ENCODE measurements around the gene RHPN2. TPM values are rescaled to one million over a fixed set of nuclear protein-coding genes. Genes with fewer than 3 reads are reported as not detected.

The RHPN2 gene
- total and polyA plus RNA-seq, 2 experiments from 2014 or later, result 15.7 to 29.6 TPM

- no peak for TF ChIP-seq STAT1 (IDR thresholded peaks at IDR 0.05; ENCODE audit: unreplicated experiment)
- no peak for TF ChIP-seq JUNB (IDR thresholded peaks at IDR 0.05; ENCODE audit: unreplicated experiment)
- no peak for TF ChIP-seq ZNF114 (CRISPR knock-in tag; IDR thresholded peaks at IDR 0.05)
- TF ChIP-seq EZH2phosphoT487 (IDR thresholded peaks at IDR 0.05; ENCODE audit: unreplicated experiment), result no peak
- no peak for TF ChIP-seq NANOG (IDR thresholded peaks at IDR 0.05; ENCODE audit: borderline replicate concordance)
- no peak for TF ChIP-seq ZNF331 (CRISPR knock-in tag; IDR thresholded peaks at IDR 0.05; ENCODE audit: low read depth)
Measured at GRCh38 chr19:33040994-33041827, 23.5 kb downstream of the RHPN2 start (continued).

DNA sequence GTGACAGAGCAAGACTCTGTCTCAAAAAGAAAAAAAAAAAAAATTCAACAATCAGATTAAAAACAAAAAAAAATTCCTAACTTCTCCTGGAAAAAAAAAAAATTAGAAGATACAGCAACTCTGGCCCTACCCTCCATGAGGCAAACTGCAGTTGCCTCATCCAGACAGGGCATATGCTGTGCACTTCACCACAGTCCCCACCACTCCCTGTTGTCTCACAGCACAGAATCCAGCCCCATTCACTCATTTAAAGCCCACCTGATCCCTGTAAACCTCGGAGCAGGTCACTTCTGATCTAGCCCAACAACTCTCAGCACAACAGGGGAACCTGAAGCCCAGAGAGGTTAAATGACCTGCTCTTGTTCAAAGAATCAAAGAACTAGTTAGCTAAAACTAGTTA lies 24.9 kb downstream of the RHPN2 start:
- DNase-seq (ENCODE audit: low spot score), result no peak
- Histone ChIP-seq H3K36me3 (ENCODE audit: insufficient read depth) (0 out of 2 replicates have a peak, but pooled peaks cover 3% of the 10 kb centered on the region), H3K4me1 (ENCODE audit: insufficient read depth) (no peaks in the 10 kb centered on the region), H3K4me2 (no peak overlapping the region), H3K9me2 (ENCODE audit: insufficient read depth) (no peaks in the 10 kb centered on the region), H3K79me2 (replicated peaks; ENCODE audit: insufficient read depth) (peaks cover 30% of the 10 kb centered on the region), H3K27me3 (ENCODE audit: insufficient read depth) (no peaks in the 10 kb centered on the region), H3K27ac (ENCODE audit: low read depth) (no peak overlapping the region), H4K20me1 (replicated peaks; ENCODE audit: insufficient read depth) (no peaks in the 10 kb centered on the region; the same call in none of the 2 replicates), H2AFZ (no peak overlapping the region), H3K4me3 (no peak overlapping the region), H3F3A (replicated peaks; ENCODE audit: low read depth) (no peaks in the 10 kb centered on the region)
- Mint-ChIP-seq H3K4me1 (peaks cover 14% of the 10 kb centered on the region; the same call in 2 of the 3 replicates), H3K4me3 (no peak overlapping the region), H3K27ac (peak overlapping the region; percentile 52; the same call in 1 of the 2 replicates), H3K27me3 (ENCODE audit: insufficient read depth, low read depth, poor library complexity) (peaks cover 2% of the 10 kb centered on the region), H3K9me3 (peaks cover 17% of the 10 kb centered on the region), H3K36me3 (ENCODE audit: low read depth) (peaks cover 41% of the 10 kb centered on the region)
- ATAC-seq, result no peak
- TF ChIP-seq ZNF114 (CRISPR knock-in tag; IDR thresholded peaks at IDR 0.05) (no peak), JUNB (IDR thresholded peaks at IDR 0.05; ENCODE audit: unreplicated experiment) (no peak), STAT1 (IDR thresholded peaks at IDR 0.05; ENCODE audit: unreplicated experiment) (no peak), EZH2 (IDR thresholded peaks at IDR 0.05; ENCODE audit: low read depth, unreplicated experiment) (no peak), POLR2AphosphoS5 (IDR thresholded peaks at IDR 0.05; ENCODE audit: low read depth) (no peak), ZNF331 (CRISPR knock-in tag; IDR thresholded peaks at IDR 0.05; ENCODE audit: low read depth) (no peak), NANOG (IDR thresholded peaks at IDR 0.05; ENCODE audit: borderline replicate concordance) (no peak)
- TF ChIP-seq, protein P1, sequence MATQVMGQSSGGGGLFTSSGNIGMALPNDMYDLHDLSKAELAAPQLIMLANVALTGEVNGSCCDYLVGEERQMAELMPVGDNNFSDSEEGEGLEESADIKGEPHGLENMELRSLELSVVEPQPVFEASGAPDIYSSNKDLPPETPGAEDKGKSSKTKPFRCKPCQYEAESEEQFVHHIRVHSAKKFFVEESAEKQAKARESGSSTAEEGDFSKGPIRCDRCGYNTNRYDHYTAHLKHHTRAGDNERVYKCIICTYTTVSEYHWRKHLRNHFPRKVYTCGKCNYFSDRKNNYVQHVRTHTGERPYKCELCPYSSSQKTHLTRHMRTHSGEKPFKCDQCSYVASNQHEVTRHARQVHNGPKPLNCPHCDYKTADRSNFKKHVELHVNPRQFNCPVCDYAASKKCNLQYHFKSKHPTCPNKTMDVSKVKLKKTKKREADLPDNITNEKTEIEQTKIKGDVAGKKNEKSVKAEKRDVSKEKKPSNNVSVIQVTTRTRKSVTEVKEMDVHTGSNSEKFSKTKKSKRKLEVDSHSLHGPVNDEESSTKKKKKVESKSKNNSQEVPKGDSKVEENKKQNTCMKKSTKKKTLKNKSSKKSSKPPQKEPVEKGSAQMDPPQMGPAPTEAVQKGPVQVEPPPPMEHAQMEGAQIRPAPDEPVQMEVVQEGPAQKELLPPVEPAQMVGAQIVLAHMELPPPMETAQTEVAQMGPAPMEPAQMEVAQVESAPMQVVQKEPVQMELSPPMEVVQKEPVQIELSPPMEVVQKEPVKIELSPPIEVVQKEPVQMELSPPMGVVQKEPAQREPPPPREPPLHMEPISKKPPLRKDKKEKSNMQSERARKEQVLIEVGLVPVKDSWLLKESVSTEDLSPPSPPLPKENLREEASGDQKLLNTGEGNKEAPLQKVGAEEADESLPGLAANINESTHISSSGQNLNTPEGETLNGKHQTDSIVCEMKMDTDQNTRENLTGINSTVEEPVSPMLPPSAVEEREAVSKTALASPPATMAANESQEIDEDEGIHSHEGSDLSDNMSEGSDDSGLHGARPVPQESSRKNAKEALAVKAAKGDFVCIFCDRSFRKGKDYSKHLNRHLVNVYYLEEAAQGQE (IDR thresholded peaks at IDR 0.05; ENCODE audit: unreplicated experiment), result no peak
- TF ChIP-seq, protein P2, sequence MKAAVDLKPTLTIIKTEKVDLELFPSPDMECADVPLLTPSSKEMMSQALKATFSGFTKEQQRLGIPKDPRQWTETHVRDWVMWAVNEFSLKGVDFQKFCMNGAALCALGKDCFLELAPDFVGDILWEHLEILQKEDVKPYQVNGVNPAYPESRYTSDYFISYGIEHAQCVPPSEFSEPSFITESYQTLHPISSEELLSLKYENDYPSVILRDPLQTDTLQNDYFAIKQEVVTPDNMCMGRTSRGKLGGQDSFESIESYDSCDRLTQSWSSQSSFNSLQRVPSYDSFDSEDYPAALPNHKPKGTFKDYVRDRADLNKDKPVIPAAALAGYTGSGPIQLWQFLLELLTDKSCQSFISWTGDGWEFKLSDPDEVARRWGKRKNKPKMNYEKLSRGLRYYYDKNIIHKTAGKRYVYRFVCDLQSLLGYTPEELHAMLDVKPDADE (IDR thresholded peaks at IDR 0.05), result no peak
- TF ChIP-seq, protein P3, sequence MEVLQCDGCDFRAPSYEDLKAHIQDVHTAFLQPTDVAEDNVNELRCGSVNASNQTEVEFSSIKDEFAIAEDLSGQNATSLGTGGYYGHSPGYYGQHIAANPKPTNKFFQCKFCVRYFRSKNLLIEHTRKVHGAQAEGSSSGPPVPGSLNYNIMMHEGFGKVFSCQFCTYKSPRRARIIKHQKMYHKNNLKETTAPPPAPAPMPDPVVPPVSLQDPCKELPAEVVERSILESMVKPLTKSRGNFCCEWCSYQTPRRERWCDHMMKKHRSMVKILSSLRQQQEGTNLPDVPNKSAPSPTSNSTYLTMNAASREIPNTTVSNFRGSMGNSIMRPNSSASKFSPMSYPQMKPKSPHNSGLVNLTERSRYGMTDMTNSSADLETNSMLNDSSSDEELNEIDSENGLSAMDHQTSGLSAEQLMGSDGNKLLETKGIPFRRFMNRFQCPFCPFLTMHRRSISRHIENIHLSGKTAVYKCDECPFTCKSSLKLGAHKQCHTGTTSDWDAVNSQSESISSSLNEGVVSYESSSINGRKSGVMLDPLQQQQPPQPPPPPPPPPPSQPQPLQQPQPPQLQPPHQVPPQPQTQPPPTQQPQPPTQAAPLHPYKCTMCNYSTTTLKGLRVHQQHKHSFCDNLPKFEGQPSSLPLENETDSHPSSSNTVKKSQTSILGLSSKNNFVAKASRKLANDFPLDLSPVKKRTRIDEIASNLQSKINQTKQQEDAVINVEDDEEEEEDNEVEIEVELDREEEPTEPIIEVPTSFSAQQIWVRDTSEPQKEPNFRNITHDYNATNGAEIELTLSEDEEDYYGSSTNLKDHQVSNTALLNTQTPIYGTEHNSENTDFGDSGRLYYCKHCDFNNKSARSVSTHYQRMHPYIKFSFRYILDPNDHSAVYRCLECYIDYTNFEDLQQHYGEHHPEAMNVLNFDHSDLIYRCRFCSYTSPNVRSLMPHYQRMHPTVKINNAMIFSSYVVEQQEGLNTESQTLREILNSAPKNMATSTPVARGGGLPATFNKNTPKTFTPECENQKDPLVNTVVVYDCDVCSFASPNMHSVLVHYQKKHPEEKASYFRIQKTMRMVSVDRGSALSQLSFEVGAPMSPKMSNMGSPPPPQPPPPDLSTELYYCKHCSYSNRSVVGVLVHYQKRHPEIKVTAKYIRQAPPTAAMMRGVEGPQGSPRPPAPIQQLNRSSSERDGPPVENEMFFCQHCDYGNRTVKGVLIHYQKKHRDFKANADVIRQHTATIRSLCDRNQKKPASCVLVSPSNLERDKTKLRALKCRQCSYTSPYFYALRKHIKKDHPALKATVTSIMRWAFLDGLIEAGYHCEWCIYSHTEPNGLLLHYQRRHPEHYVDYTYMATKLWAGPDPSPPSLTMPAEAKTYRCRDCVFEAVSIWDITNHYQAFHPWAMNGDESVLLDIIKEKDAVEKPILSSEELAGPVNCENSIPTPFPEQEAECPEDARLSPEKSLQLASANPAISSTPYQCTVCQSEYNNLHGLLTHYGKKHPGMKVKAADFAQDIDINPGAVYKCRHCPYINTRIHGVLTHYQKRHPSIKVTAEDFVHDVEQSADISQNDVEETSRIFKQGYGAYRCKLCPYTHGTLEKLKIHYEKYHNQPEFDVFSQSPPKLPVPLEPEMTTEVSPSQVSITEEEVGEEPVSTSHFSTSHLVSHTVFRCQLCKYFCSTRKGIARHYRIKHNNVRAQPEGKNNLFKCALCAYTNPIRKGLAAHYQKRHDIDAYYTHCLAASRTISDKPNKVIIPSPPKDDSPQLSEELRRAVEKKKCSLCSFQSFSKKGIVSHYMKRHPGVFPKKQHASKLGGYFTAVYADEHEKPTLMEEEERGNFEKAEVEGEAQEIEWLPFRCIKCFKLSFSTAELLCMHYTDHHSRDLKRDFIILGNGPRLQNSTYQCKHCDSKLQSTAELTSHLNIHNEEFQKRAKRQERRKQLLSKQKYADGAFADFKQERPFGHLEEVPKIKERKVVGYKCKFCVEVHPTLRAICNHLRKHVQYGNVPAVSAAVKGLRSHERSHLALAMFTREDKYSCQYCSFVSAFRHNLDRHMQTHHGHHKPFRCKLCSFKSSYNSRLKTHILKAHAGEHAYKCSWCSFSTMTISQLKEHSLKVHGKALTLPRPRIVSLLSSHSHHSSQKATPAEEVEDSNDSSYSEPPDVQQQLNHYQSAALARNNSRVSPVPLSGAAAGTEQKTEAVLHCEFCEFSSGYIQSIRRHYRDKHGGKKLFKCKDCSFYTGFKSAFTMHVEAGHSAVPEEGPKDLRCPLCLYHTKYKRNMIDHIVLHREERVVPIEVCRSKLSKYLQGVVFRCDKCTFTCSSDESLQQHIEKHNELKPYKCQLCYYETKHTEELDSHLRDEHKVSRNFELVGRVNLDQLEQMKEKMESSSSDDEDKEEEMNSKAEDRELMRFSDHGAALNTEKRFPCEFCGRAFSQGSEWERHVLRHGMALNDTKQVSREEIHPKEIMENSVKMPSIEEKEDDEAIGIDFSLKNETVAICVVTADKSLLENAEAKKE (CRISPR knock-in tag; IDR thresholded peaks at IDR 0.05), result no peak
